H1 (cell line): ENCODE measurements around the gene KLHL29. TPM values are rescaled to one million over a fixed set of nuclear protein-coding genes. Genes with fewer than 3 reads are reported as not detected.

Experiments
- CTCF ChIA-PET: fragments of 300-600 bp; sonication (Branson Sonifier 250); formaldehyde crosslinking; loops from one replicate; lab custom pipeline; 2021; ENCODE audit not compliant: partially characterized antibody; lab: Charles Lee
- POLR2A ChIA-PET: fragments of 300-600 bp; sonication (Branson Sonifier 250); formaldehyde crosslinking; loops from one replicate; lab custom pipeline; 2021; ENCODE audit warnings: inconsistent platforms; ENCODE audit not compliant: partially characterized antibody; lab: Charles Lee
- DNase-seq, 2 experiments: peaks; one replicate each; pipeline versions ENCODE4 v3.0.0 to v3.0.0-alpha.2; 2010 to 2022; ENCODE audit warnings: low spot score in 2 of 2, low read depth in 1 of 2, mixed read lengths in 1 of 2
- FAIRE-seq: peaks from 2 replicates; lab custom pipeline; 2011; peaks lifted over from hg19 to GRCh38; lab: Jason Lieb, UNC
- H2AFZ ChIP-seq: 2 replicates; pipeline ENCODE4 v1.8.1; 2012; ENCODE audit warnings: low read length, inconsistent platforms
- H2AK5ac ChIP-seq: 2 replicates; pipeline ENCODE4 v1.6.1; 2013; ENCODE audit warnings: low read depth, low read length
- H2BK120ac ChIP-seq: replicated peaks from 2 replicates; pipeline ENCODE3; 2013; ENCODE audit warnings: low read depth, low read length, inconsistent platforms
- H2BK12ac ChIP-seq: 2 replicates; pipeline ENCODE4 v1.6.1; 2013; ENCODE audit warnings: low read depth, low read length
- H2BK15ac ChIP-seq: 2 replicates; pipeline ENCODE4 v1.6.1; 2013; ENCODE audit warnings: low read length
- H2BK20ac ChIP-seq: 2 replicates; pipeline ENCODE4 v1.6.1; 2013; ENCODE audit warnings: low read length
- H2BK5ac ChIP-seq: 2 replicates; pipeline ENCODE4 v1.6.1; 2013; ENCODE audit warnings: low read depth, low read length
- H3K14ac ChIP-seq: 2 replicates; pipeline ENCODE4 v1.6.1; 2013; ENCODE audit warnings: inconsistent platforms; ENCODE audit not compliant: insufficient read length
- H3K18ac ChIP-seq: 2 replicates; pipeline ENCODE4 v1.6.1; 2013; ENCODE audit warnings: low read length; ENCODE audit errors: extremely low read depth
- H3K23ac ChIP-seq: 2 replicates; pipeline ENCODE4 v1.6.1; 2013; ENCODE audit warnings: inconsistent platforms; ENCODE audit not compliant: insufficient read length
- H3K23me2 ChIP-seq: 2 replicates; pipeline ENCODE4 v1.6.1; 2013; ENCODE audit warnings: low read depth, low read length
- H3K27ac ChIP-seq: 2 replicates; pipeline ENCODE4 v1.6.1; 2011; ENCODE audit warnings: low read depth, low read length, inconsistent platforms
- H3K27me3 ChIP-seq, 4 experiments: replicated peaks in 1 of 4; 1 replicate in 1 of 4; 2 replicates in 3 of 4; pipeline versions ENCODE4 v1.6.1 to v1.8.1; 2011 to 2013; ENCODE audit warnings: low read length in 3 of 4, mild to moderate bottlenecking in 3 of 4, inconsistent platforms in 2 of 4, mixed read lengths in 2 of 4, moderate library complexity in 1 of 4; ENCODE audit not compliant: control insufficient read depth in 3 of 4, insufficient read depth in 3 of 4; ENCODE audit errors: extremely low read depth in 1 of 4
- H3K36me3 ChIP-seq, 4 experiments: 2 replicates each; pipeline versions ENCODE4 v1.6.1 to v1.8.1; 2011 to 2013; ENCODE audit warnings: mild to moderate bottlenecking in 4 of 4, low read length in 3 of 4, moderate library complexity in 2 of 4, control low read depth in 1 of 4, inconsistent platforms in 1 of 4; ENCODE audit not compliant: insufficient read depth in 4 of 4, control insufficient read depth in 2 of 4
- H3K4ac ChIP-seq: replicated peaks from 2 replicates; pipeline ENCODE3; 2013; ENCODE audit warnings: low read length, low read depth, mixed read lengths, inconsistent platforms; ENCODE audit not compliant: insufficient read length
- H3K4me1 ChIP-seq, 4 experiments: replicated peaks in 1 of 4; 1 replicate in 1 of 4; 2 replicates in 3 of 4; pipeline versions ENCODE4 v1.6.1 to v1.8.1; 2011 to 2013; ENCODE audit warnings: low read length in 3 of 4, inconsistent platforms in 2 of 4, mixed read lengths in 1 of 4; ENCODE audit not compliant: insufficient read depth in 4 of 4, control insufficient read depth in 3 of 4
- H3K4me2 ChIP-seq, 2 experiments: 2 replicates each; pipeline versions ENCODE4 v1.6.1 to v1.8.1; 2011 to 2013; ENCODE audit warnings: low read depth in 2 of 2, low read length in 2 of 2, control low read depth in 1 of 2, inconsistent platforms in 1 of 2, mild to moderate bottlenecking in 1 of 2; ENCODE audit not compliant: insufficient read depth in 1 of 2
- H3K4me3 ChIP-seq, 4 experiments: fragments of 200-600, 300-600 bp in 1 of 4; sonication (generic), shearing (Covaris generic), sonication (Bioruptor Twin) in 1 of 4; 2 replicates each; pipeline versions ENCODE4 v1.5.1 to v1.8.1; 2011 to 2016; ENCODE audit warnings: low read length in 4 of 4, low read depth in 3 of 4, control low read depth in 2 of 4, inconsistent platforms in 2 of 4, mild to moderate bottlenecking in 2 of 4, mixed read lengths in 1 of 4, moderate library complexity in 1 of 4; ENCODE audit not compliant: insufficient read depth in 2 of 4; ENCODE audit errors: extremely low read depth in 1 of 4
- H3K56ac ChIP-seq: replicated peaks from 2 replicates; pipeline ENCODE3; 2013; ENCODE audit warnings: low read depth, mild to moderate bottlenecking, mixed read lengths, low read length, inconsistent platforms; ENCODE audit not compliant: insufficient read length
- H3K79me1 ChIP-seq: 2 replicates; pipeline ENCODE4 v1.6.1; 2013; ENCODE audit warnings: low read depth, low read length, control low read depth
- H3K79me2 ChIP-seq, 2 experiments: 2 replicates each; pipeline versions ENCODE4 v1.6.1 to v1.8.1; 2012 to 2013; ENCODE audit warnings: low read length in 2 of 2, mild to moderate bottlenecking in 2 of 2, inconsistent platforms in 1 of 2; ENCODE audit not compliant: insufficient read depth in 2 of 2, control insufficient read depth in 1 of 2
- H3K9ac ChIP-seq, 4 experiments: replicated peaks in 1 of 4; 1 replicate in 1 of 4; 2 replicates in 3 of 4; pipeline versions ENCODE4 v1.6.1 to v1.8.1; 2011 to 2013; ENCODE audit warnings: low read depth in 3 of 4, low read length in 3 of 4, control low read depth in 2 of 4, mild to moderate bottlenecking in 2 of 4, moderate library complexity in 2 of 4, inconsistent platforms in 1 of 4; ENCODE audit errors: extremely low read depth in 1 of 4
- H3K9me3 ChIP-seq, 2 experiments: 2 replicates each; pipeline versions ENCODE4 v1.6.1 to v1.8.1; 2012 to 2013; ENCODE audit warnings: mild to moderate bottlenecking in 2 of 2, moderate library complexity in 2 of 2, control low read depth in 1 of 2, inconsistent platforms in 1 of 2, low read depth in 1 of 2, low read length in 1 of 2, mixed read lengths in 1 of 2; ENCODE audit not compliant: insufficient read depth in 2 of 2
- H4K20me1 ChIP-seq, 2 experiments: replicated peaks in 1 of 2; 2 replicates each; pipeline versions ENCODE3 to v1.8.1; 2011 to 2013; ENCODE audit warnings: inconsistent platforms in 2 of 2, low read length in 2 of 2, mild to moderate bottlenecking in 1 of 2; ENCODE audit not compliant: insufficient read depth in 2 of 2, control insufficient read depth in 1 of 2
- H4K5ac ChIP-seq: 2 replicates; pipeline ENCODE4 v1.6.1; 2013; ENCODE audit warnings: low read length, low read depth, mixed read lengths, inconsistent platforms; ENCODE audit not compliant: insufficient read length
- H4K8ac ChIP-seq: 2 replicates; pipeline ENCODE4 v1.8.0; 2013; ENCODE audit warnings: mild to moderate bottlenecking, moderate library complexity, low read length, inconsistent platforms; ENCODE audit not compliant: insufficient read depth; ENCODE audit errors: extremely low read depth
- H4K91ac ChIP-seq: replicated peaks from 2 replicates; pipeline ENCODE3; 2013; ENCODE audit warnings: low read length, mixed read lengths, inconsistent platforms; ENCODE audit not compliant: insufficient read length
- ATF2 ChIP-seq: IDR thresholded peaks from 2 replicates; pipeline ENCODE4 v1.6.1; 2012; ENCODE audit warnings: low read length, inconsistent platforms
- GTF2F1 ChIP-seq: IDR thresholded peaks from 2 replicates; pipeline ENCODE4 v1.6.1; 2012; ENCODE audit warnings: low read depth, low read length, improper control_type of control experiment, borderline replicate concordance
- HDAC2 ChIP-seq, 2 experiments: fragments of 300-600 bp in 1 of 2; sonication (generic) in 1 of 2; IDR thresholded peaks; 2 replicates each; pipeline ENCODE4 v1.6.1; 2011 to 2012; ENCODE audit warnings: low read depth in 2 of 2, low read length in 2 of 2, mild to moderate bottlenecking in 2 of 2, moderate library complexity in 2 of 2, borderline replicate concordance in 1 of 2, inconsistent platforms in 1 of 2
- KDM4A ChIP-seq: IDR thresholded peaks from one replicate; pipeline ENCODE4 v1.7.1; 2012; ENCODE audit warnings: low read depth, mild to moderate bottlenecking, moderate library complexity, low read length, inconsistent platforms; ENCODE audit not compliant: severe bottlenecking
- KDM5A ChIP-seq: fragments of 200-600 bp; IDR thresholded peaks from 2 replicates; pipeline ENCODE4 v1.7.1; 2012; ENCODE audit warnings: mild to moderate bottlenecking, low read length, inconsistent platforms, mixed read lengths
- RFX5 ChIP-seq: IDR thresholded peaks from 2 replicates; pipeline ENCODE4 v1.6.1; 2011; ENCODE audit warnings: low read depth, low read length, improper control_type of control experiment, borderline replicate concordance
- RXRA ChIP-seq: IDR thresholded peaks from 2 replicates; pipeline ENCODE4 v1.6.1; 2011; ENCODE audit warnings: low read depth, mild to moderate bottlenecking, low read length, moderate library complexity; ENCODE audit not compliant: insufficient read depth
- SAP30 ChIP-seq: fragments of 300-600 bp; sonication (generic); IDR thresholded peaks from 2 replicates; pipeline ENCODE4 v1.7.1; 2012; ENCODE audit warnings: low read length, moderate library complexity, mild to moderate bottlenecking, inconsistent platforms; ENCODE audit not compliant: insufficient read depth, insufficient replicate concordance
- SIRT6 ChIP-seq: IDR thresholded peaks from one replicate; pipeline ENCODE4 v1.7.1; 2012; ENCODE audit warnings: low read length, inconsistent platforms
- YY1 ChIP-seq: IDR thresholded peaks from 2 replicates; pipeline ENCODE4 v1.6.1; 2011; ENCODE audit warnings: low read depth, mild to moderate bottlenecking, low read length
- ZNF274 ChIP-seq: IDR thresholded peaks from 2 replicates; pipeline ENCODE4 v1.7.0; 2012; ENCODE audit warnings: low read length, borderline replicate concordance; ENCODE audit errors: extremely low read depth
- WGBS, 2 experiments: shearing (Covaris generic) in 1 of 2; methylation state at CpG; one replicate each; pipeline versions ENCODE4 v1.1.6 to v1.1.7; 2013 to 2015; ENCODE audit warnings: low lambda C conversion rate in 2 of 2, mixed read lengths in 2 of 2, inconsistent platforms in 1 of 2, low coverage in 1 of 2, missing lambda C conversion rate in 1 of 2; ENCODE audit not compliant: insufficient replicate concordance in 2 of 2, insufficient coverage in 1 of 2, insufficient read length in 1 of 2; ENCODE audit errors: extremely low coverage in 1 of 2, missing lambda C conversion rate in 1 of 2; 5-methylcytosine and 5-hydroxymethylcytosine counted together
- polyA plus RNA-seq, 7 experiments: library from polyadenylated mRNA; depleted of rRNA in 3 of 7; stranded (reverse) in 5 of 7; unstranded in 2 of 7; fragments of >200 nt in 5 of 7; fragments of 200-250 nt in 2 of 7; gene quantifications; 1 replicate in 5 of 7; 2 replicates in 1 of 7; 4 replicates in 1 of 7; pipeline versions ENCODE4 v1.2.1 to v1.2.3, GENCODE V29; 2011 to 2013; ENCODE audit warnings: missing spikeins in 2 of 7, mixed read lengths in 2 of 7
- total RNA-seq: library from RNA; stranded (reverse); fragmentation: NEBNext Ultra II Directional; extraction: Animal tissue kit (Norgen Biotek cat#: 25700); gene quantifications from 2 replicates; pipeline ENCODE4 v1.2.1, GENCODE V29; 2021

KLHL29 gene
- total and polyA plus RNA-seq, 2 of the 8 experiments (the other 6 are each of a cell fraction or from before 2014, with no cell fraction given): 1.1 to 4.7 TPM

- no peak for FAIRE-seq
- H3K9me3 ChIP-seq: no peaks in the 10 kb centered on the region
- TF ChIP-seq KDM5A (no peak), YY1 (no peak), HDAC2 (IDR thresholded peaks at IDR 0.05; ENCODE audit: borderline replicate concordance in 1 of 2, low read depth in 2 of 2, low read length in 2 of 2) (no peak), ZNF274 (no peak), RXRA (no peak), RFX5 (no peak), KDM4A (no peak), SIRT6 (no peak), GTF2F1 (no peak), SAP30 (no peak), ATF2 (no peak)
These were observed 33.1 kb downstream of the KLHL29 start for GRCh38 chr2:23418056-23418455.

More at GRCh38 chr2:23418056-23418455, 33.1 kb downstream of the KLHL29 start:
- 88% methylated on average over 5 of the region's 5 CpGs; no CpG with 5 or more reads in 1 of the 2 experiments for WGBS, 2 experiments
- Histone ChIP-seq H3K79me1 (peaks cover 6% of the 10 kb centered on the region; the same call in 1 of the 2 replicates), H3K79me2 (no peaks in the 10 kb centered on the region), H3K18ac (no peak overlapping the region), H2AFZ (no peak overlapping the region), H3K14ac (no peak overlapping the region), H3K27me3 (no peaks in the 10 kb centered on the region), H4K91ac (no peak overlapping the region), H2BK15ac (no peak overlapping the region), H4K5ac (no peak overlapping the region), H3K23me2 (peaks cover 12% of the 10 kb centered on the region), H3K56ac (no peak overlapping the region), H4K20me1 (peaks cover 0 to 11% of the 10 kb centered on the region in 2 experiments), H3K23ac (no peak overlapping the region), H2AK5ac (no peak overlapping the region), H3K36me3 (no peaks in the 10 kb centered on the region), H3K4me3 (no peak overlapping the region), H3K4me2 (no peak overlapping the region; a peak in 1 of 4 replicates), H3K4me1 (peaks cover 0 to 5% (median 3%) of the 10 kb centered on the region in 4 experiments; a peak in 3 of 7 replicates), H3K27ac (no peak overlapping the region), H3K4ac (no peak overlapping the region), H3K9ac (no peak overlapping the region), H2BK12ac (no peak overlapping the region), H2BK120ac (no peak overlapping the region), H2BK20ac (no peak overlapping the region), H2BK5ac (no peak overlapping the region), H4K8ac (no peak overlapping the region)
- no peak for DNase-seq
- CTCF ChIA-PET: interaction anchor here (0.8 to 3.8 kb wide), 6 partner anchors 9 to 219 kb away, joined by 3 to 26 read pairs (median 4); no protein-coding TSS in a partner anchor
- POLR2A ChIA-PET: interaction anchor here (0.8 kb wide), 1 partner anchor 10 kb away, joined by 3 read pairs; no protein-coding TSS in a partner anchor
